Measurements from ENCODE around the gene ADAP2. TPM values are rescaled to one million over a fixed set of nuclear protein-coding genes. Genes with fewer than 3 reads are reported as not detected.
"Not testable (repeated sequence)": the region's sequence is repeated elsewhere in the genome, so short reads cannot be mapped to it uniquely, and the experiment has no call there.

Gene ADAP2
- total RNA-seq = 8.0 TPM
- long read RNA-seq, partial matches to known transcripts = 0 of 8 reads
- long read RNA-seq, other reads (novel, unspliced or antisense) = 5 of 8 reads

GRCh38 chr17:30921544-30922196, at the start of gene ADAP2:
TSS of gene ADAP2 (plus strand) at chr17:30921945. CDS start at chr17:30922015, 70 bp downstream.
- ATAC-seq (peak; percentile 92), DNase-seq (peak; percentile 80)
- intact Hi-C loops (cut with micrococcal nuclease) = no loop called here

- DNase-seq (no peak), ATAC-seq (no peak)
- intact Hi-C loops (cut with micrococcal nuclease) = no loop called here
These were observed 35.6 kb upstream of the ADAP2 start for GRCh38 chr17:30886187-30886586.

GRCh38 chr17:30894236-30894635, 27.5 kb upstream of the ADAP2 start:
- intact Hi-C loops (cut with micrococcal nuclease) = no loop called here
- no peak for DNase-seq
- no peak for ATAC-seq

GRCh38 chr17:30897311-30897710, 24.4 kb upstream of the ADAP2 start:
- ATAC-seq = no peak
- intact Hi-C loops (cut with micrococcal nuclease) = no loop called here
- DNase-seq = no peak

DNA sequence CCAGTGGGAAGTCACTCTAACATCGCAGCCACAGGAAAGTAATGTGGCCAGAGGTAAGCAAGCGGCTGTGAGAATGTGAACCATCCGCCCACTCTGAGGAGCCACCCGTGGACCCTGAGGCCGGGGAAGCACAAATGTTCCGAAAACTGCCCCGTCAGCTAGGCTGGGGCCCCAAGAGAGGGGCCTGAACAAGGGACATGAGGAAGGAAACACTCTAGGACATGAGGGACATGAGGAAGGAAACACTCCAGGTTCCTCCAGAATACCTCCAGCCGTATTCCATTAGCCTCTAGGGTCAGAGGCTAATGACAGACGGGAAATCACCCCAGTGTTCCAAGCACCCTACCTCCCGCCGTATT, 16.0 kb upstream of the ADAP2 start:
- intact Hi-C loops (cut with micrococcal nuclease) = no loop called here
- DNase-seq = no peak
- peak; percentile 55 for ATAC-seq

GRCh38 chr17:30906101-30906911, 15.4 kb upstream of the ADAP2 start, which contains the start of gene TEFM:
TSS of gene TEFM (minus strand) at chr17:30906238. CDS start at chr17:30906198, 40 bp downstream.
- ATAC-seq (peak; percentile 99), DNase-seq (peak; percentile 93)
- intact Hi-C loops (cut with micrococcal nuclease) = no loop called here

GRCh38 chr17:30908717-30909420, 12.9 kb upstream of the ADAP2 start:
- no peak for DNase-seq
- intact Hi-C loops (cut with micrococcal nuclease) = no loop called here
- ATAC-seq = no peak

- DNase-seq; ATAC-seq; intact Hi-C loops (cut with micrococcal nuclease): not testable (repeated sequence)
These were observed 11.6 kb upstream of the ADAP2 start for GRCh38 chr17:30910151-30910550.

DNA sequence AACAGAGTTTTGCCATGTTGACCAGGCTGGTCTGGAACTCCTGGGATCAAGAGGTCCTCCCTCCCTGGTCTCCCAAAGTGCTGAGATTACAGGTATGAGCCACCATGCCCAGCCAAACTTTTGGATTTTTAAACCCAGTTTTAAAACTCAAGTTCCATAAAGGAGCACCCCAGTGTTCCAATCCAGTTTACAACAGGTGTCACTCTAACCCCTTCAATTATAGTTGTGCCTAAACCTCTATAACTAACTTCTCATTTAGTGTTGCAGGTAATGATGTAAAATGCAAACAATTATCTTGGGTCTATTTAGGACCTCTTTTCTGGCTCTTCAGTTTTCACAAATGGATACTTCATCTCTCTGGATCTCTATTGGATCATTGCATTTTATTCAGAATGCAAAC, 7.8 kb upstream of the ADAP2 start:
- ATAC-seq (no peak), DNase-seq (no peak)
- intact Hi-C loops (cut with micrococcal nuclease) = no loop called here

- DNase-seq (no peak), ATAC-seq (no peak)
- intact Hi-C loops (cut with micrococcal nuclease) = no loop called here
These were observed 5.7 kb upstream of the ADAP2 start for GRCh38 chr17:30915833-30916611.

- no peak for DNase-seq
- intact Hi-C loops (cut with micrococcal nuclease) = no loop called here
- no peak for ATAC-seq
These were observed 4.7 kb upstream of the ADAP2 start for GRCh38 chr17:30917050-30917449.

- intact Hi-C loops (cut with micrococcal nuclease) = no loop called here
- ATAC-seq (peak; percentile 41), DNase-seq (peak; percentile 32)
These were observed 1.5 kb upstream of the ADAP2 start for GRCh38 chr17:30920282-30920681.

DNA sequence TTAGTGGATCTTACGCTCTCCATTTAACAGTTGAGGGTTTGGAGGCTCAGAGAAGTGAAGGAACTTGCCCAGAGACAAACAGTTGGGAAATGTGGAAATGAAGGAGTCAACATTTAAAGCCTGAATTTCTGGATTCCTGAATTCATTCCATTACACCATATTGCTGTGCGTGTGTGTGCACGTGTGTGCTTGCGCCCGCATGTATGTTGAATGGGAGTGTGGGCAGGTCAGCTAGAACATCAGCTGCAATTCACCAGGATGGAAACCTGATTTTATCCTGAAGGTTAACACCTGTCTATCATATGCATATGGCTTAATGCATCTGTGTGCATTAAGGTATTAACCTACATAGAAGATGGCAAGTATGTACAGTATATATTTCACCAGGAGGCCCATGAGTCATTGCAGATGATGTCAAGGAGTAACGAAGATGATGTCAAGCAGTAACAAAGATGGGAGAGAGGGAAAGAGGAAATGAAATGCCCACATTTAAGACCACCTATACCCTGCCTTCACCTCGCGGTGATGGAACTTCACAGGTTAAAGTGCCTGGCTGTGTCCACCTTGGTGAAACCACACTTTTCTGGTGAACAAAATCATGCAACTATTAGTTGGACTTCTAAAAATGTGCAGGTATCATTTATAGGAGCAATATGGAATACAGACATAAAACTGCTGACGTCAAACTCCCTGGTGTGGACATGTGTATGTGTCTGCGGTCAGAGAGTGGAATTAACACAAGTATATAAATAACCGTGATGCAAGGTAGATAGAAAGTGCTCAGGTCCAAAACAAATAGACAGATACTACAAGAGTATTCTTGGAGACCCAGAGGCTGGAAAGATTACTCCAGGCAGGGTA, 832 bp upstream of the ADAP2 start:
- no peak for ATAC-seq
- intact Hi-C loops (cut with micrococcal nuclease) = no loop called here
- DNase-seq = no peak

- peak; percentile 39 for DNase-seq
- intact Hi-C loops (cut with micrococcal nuclease) = no loop called here
- peak; percentile 27 for ATAC-seq
These were observed 688 bp downstream of the ADAP2 start for GRCh38 chr17:30922235-30923030.

DNA sequence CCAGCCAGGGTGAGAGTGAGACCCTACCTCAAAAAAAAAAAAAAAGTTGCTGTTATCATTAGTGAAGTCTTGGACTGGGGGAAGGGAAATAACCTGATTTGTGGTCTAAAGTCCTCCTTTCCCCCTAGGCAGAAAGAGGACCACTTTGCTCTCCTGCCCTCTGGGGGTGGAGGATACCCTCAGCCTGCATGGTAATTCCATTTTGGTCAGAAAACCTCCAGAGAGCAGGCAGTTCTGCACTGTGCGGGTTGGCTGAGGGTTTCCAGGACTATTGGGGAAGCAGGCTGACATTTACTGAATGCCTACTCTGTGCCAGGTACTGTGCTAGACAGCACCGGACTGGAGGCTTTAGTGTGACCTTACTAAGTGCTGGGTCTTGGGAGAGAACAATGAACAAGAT, 2.6 kb downstream of the ADAP2 start:
- intact Hi-C loops (cut with micrococcal nuclease) = no loop called here
- ATAC-seq = no peak
- no peak for DNase-seq

DNA sequence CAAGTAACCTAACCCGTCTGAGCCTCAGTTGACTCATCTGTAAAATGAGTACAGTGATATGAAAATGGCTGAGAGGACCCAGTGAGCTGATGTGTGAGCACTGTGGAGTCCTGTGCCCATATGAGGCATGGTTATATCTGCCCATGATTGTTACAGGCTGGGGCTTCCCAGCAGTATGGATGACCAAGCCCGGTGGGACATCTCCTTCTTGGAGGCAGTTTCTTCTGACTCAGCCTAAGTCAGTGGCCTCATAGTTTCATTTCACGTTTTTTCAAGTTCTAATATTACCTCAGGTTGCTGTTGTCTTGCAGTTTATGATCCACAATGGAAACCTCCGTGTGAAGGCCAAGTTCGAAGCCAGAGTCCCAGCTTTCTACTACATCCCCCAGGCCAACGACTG, 4.8 kb downstream of the ADAP2 start:
- ATAC-seq = no peak
- DNase-seq = no peak
- intact Hi-C loops (cut with micrococcal nuclease) = no loop called here

DNA sequence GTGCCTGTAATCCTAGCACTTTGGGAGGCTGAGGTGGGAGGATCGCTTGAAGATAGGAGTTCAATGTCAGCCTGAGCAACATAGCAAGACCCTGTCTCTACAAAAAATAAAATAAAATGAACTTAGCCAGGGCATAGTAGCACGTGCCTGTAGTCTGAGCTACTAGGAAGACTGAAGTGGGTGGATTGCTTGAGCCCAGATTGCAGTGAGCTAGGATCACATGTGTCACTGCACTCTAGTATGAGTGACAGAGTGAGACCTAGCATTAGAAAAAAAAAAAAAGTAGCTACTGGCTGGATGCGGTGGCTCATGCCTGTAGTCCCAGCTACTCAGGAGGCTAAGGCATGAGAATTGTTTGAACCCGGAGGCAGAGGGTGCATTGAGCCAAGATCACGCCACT, 6.0 kb downstream of the ADAP2 start:
- intact Hi-C loops (cut with micrococcal nuclease) = no loop called here
- DNase-seq = no peak
- ATAC-seq = no peak

- DNase-seq = no peak
These were observed 6.8 kb downstream of the ADAP2 start for GRCh38 chr17:30928584-30928983.

More at GRCh38 chr17:30928584-30928983, 6.8 kb downstream of the ADAP2 start:
- intact Hi-C loops (cut with micrococcal nuclease) = no loop called here
- ATAC-seq = no peak
